Ramos (cell line): ENCODE data around the gene TIMM22.
"Not testable (repeated sequence)": the region's sequence is repeated elsewhere in the genome, so short reads cannot be mapped to it uniquely, and the experiment has no call there.

Experiments
- in situ Hi-C: fragments of 300-500 bp; cut with MboI; formaldehyde crosslinking; loops from one replicate; pipeline ENCODE4 v1.14.3; 2022; ENCODE audit warnings: low sequenced_read_pairs; ENCODE audit not compliant: unreplicated experiment

TIMM22 gene

GRCh38 chr17:996554-997344 is at the start of gene TIMM22:
Gene TIMM22 (plus strand): TSS chr17:997129. CDS start chr17:997143, 14 bp downstream.
- in situ Hi-C loops: loop anchor here (10.0 kb wide), 1 partner anchor 202 kb away; no protein-coding TSS in a partner anchor

GRCh38 chr17:948284-948852 is 48.6 kb upstream of the TIMM22 start:
- in situ Hi-C loops: no loop called here

- in situ Hi-C loops: no loop called here
Measured at GRCh38 chr17:949623-950303, 47.2 kb upstream of the TIMM22 start.

GRCh38 chr17:951325-952132 is 45.4 kb upstream of the TIMM22 start:
- in situ Hi-C loops: no loop called here

- in situ Hi-C loops: not testable (repeated sequence)
Measured at GRCh38 chr17:952592-952991, 44.3 kb upstream of the TIMM22 start.

GRCh38 chr17:953767-954166 is 43.2 kb upstream of the TIMM22 start:
- in situ Hi-C loops: no loop called here

GRCh38 chr17:954431-955164 is 42.3 kb upstream of the TIMM22 start:
- in situ Hi-C loops: no loop called here

- in situ Hi-C loops: no loop called here
Measured at GRCh38 chr17:956905-957304, 40.0 kb upstream of the TIMM22 start.

GRCh38 chr17:957856-958421 is 39.0 kb upstream of the TIMM22 start:
- in situ Hi-C loops: no loop called here

GRCh38 chr17:958712-959451 is 38.0 kb upstream of the TIMM22 start:
- in situ Hi-C loops: no loop called here

GRCh38 chr17:962166-962565 is 34.8 kb upstream of the TIMM22 start:
- in situ Hi-C loops: no loop called here

GRCh38 chr17:962670-963069 is 34.3 kb upstream of the TIMM22 start:
- in situ Hi-C loops: no loop called here

- in situ Hi-C loops: no loop called here
Measured at GRCh38 chr17:964876-965275, 32.1 kb upstream of the TIMM22 start.

GRCh38 chr17:965311-965989 is 31.5 kb upstream of the TIMM22 start:
- in situ Hi-C loops: no loop called here

GRCh38 chr17:967122-967521 is 29.8 kb upstream of the TIMM22 start:
- in situ Hi-C loops: no loop called here

- in situ Hi-C loops: no loop called here
Measured at GRCh38 chr17:968812-969730, 27.9 kb upstream of the TIMM22 start.

GRCh38 chr17:969811-970355 is 27.0 kb upstream of the TIMM22 start:
- in situ Hi-C loops: no loop called here
